Sigmoid colon (tissue), 7 donors: ENCODE measurements around the gene SND1. TPM values are rescaled to one million over a fixed set of nuclear protein-coding genes. Genes with fewer than 3 reads are reported as not detected.

Experiments used
- DNase-seq: peaks from one replicate; pipeline ENCODE4 v3.0.0-alpha.2; 2019
- H3K27ac ChIP-seq, 4 donors: fragments of 200-600 bp; sonication (generic); one replicate each; pipeline ENCODE4 v1.5.1; 2016 to 2019; ENCODE audit warnings: mild to moderate bottlenecking in 1 of 4
- H3K27me3 ChIP-seq, 3 donors: fragments of 200-600 bp; sonication (generic); one replicate each; pipeline ENCODE4 v1.5.1; 2019; ENCODE audit warnings: mild to moderate bottlenecking in 1 of 3
- H3K36me3 ChIP-seq, 4 donors: fragments of 200-600 bp; sonication (generic); one replicate each; pipeline ENCODE4 v1.5.1; 2016 to 2019
- H3K4me1 ChIP-seq, 4 donors: fragments of 200-600 bp; sonication (generic); one replicate each; pipeline ENCODE4 v1.5.1; 2017 to 2019
- H3K4me3 ChIP-seq, 4 donors: fragments of 200-600 bp; sonication (generic); one replicate each; pipeline ENCODE4 v1.5.1; 2017 to 2019; ENCODE audit warnings: mild to moderate bottlenecking in 2 of 4, moderate library complexity in 1 of 4
- H3K9me3 ChIP-seq, 4 donors: fragments of 200-600 bp in 3 of 4; sonication (generic) in 3 of 4; one replicate each; pipeline versions ENCODE4 v1.5.1 to v1.6.1; 2013 to 2019
- EP300 ChIP-seq, 4 donors: sonication (generic); formaldehyde crosslinking; IDR thresholded peaks; one replicate each; pipeline ENCODE4 v1.6.1; 2017; ENCODE audit warnings: antibody characterized with exemption in 4 of 4
- POLR2A ChIP-seq, 2 donors: fragments of 450-650 bp; IDR thresholded peaks; one replicate each; pipeline ENCODE4 v1.6.1; 2016; ENCODE audit warnings: antibody characterized with exemption in 2 of 2, mild to moderate bottlenecking in 2 of 2, moderate library complexity in 2 of 2
- POLR2AphosphoS5 ChIP-seq, 4 donors: sonication (generic); formaldehyde crosslinking; IDR thresholded peaks; one replicate each; pipeline ENCODE4 v1.6.1; 2017; ENCODE audit warnings: antibody characterized with exemption in 4 of 4
- whole genome bisulfite sequencing, 2 donors: extraction: QIAGEN DNeasy Blood & Tissue Kit; methylation state at CpG; one replicate each; pipeline ENCODE4 v1.1.7; 2013; 5-methylcytosine and 5-hydroxymethylcytosine counted together
- intact Hi-C: fragments of 100-400 bp; cut with DNase I; formaldehyde crosslinking; loops from one replicate; pipeline ENCODE4 v1.15.1; 2023
- polyA plus RNA-seq, 3 donors: library from polyadenylated mRNA; stranded (reverse); fragments of 200-250 nt; gene quantifications; one replicate each; pipeline ENCODE4 v1.2.3, GENCODE V29; 2013
- total RNA-seq, 4 donors: library from RNA; depleted of rRNA; stranded (reverse); fragments of >200 nt; gene quantifications; one replicate each; pipeline ENCODE4 v1.1.0, GENCODE V29; 2016
- TF ChIP-seq, protein P1 (sequence below), 4 experiments: fragments of 450-650 bp in 3 of 4; fragments of 200-600 bp in 1 of 4; IDR thresholded peaks; one replicate each; pipeline ENCODE4 v1.5.1; 2016 to 2019; ENCODE audit warnings: antibody characterized with exemption in 4 of 4, mild to moderate bottlenecking in 3 of 4, moderate library complexity in 2 of 4
- donor health status: healthy with polysubstance abuse.
- donor health status: Bipolar disorder and iron deficiency.
- donor health status: healthy.

SND1 gene
- total and polyA plus RNA-seq, 7 donors: 30.6 to 93.4 (median 71.3) TPM

- H3K27ac ChIP-seq: no peak overlapping the region
- H3K4me3 ChIP-seq: no peak overlapping the region
- no peaks in the 10 kb centered on the region for H3K27me3 ChIP-seq
- peak; percentile 89 for DNase-seq
- H3K36me3 ChIP-seq: peaks cover 6 to 48% (median 8%) of the 10 kb centered on the region in 4 donors
- 99 to 100% methylated on average over 1 of the region's 1 CpG for WGBS, 2 donors
- intact Hi-C loops: loop anchor here (1.0 to 5.0 kb wide), 3 partner anchors 324 to 501 kb away; partner anchors contain the start of gene LRRC4
- peaks cover 0 to 13% (median 4%) of the 10 kb centered on the region in 4 donors for H3K4me1 ChIP-seq
- peaks cover 0 to 3% (median 0%) of the 10 kb centered on the region in 4 donors for H3K9me3 ChIP-seq
- peak in 1 of 4 donors; percentile 9 for TF ChIP-seq POLR2AphosphoS5 (IDR thresholded peaks at IDR 0.05)
- TF ChIP-seq, protein P1, sequence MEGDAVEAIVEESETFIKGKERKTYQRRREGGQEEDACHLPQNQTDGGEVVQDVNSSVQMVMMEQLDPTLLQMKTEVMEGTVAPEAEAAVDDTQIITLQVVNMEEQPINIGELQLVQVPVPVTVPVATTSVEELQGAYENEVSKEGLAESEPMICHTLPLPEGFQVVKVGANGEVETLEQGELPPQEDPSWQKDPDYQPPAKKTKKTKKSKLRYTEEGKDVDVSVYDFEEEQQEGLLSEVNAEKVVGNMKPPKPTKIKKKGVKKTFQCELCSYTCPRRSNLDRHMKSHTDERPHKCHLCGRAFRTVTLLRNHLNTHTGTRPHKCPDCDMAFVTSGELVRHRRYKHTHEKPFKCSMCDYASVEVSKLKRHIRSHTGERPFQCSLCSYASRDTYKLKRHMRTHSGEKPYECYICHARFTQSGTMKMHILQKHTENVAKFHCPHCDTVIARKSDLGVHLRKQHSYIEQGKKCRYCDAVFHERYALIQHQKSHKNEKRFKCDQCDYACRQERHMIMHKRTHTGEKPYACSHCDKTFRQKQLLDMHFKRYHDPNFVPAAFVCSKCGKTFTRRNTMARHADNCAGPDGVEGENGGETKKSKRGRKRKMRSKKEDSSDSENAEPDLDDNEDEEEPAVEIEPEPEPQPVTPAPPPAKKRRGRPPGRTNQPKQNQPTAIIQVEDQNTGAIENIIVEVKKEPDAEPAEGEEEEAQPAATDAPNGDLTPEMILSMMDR (IDR thresholded peaks at IDR 0.05): peak; percentile 66 to 75 (median 70)
- no peak for TF ChIP-seq POLR2A (IDR thresholded peaks at IDR 0.05)
- no peak for TF ChIP-seq EP300 (IDR thresholded peaks at IDR 0.05)
Measured at GRCh38 chr7:127708788-127709187, 56.8 kb downstream of the SND1 start.

DNA sequence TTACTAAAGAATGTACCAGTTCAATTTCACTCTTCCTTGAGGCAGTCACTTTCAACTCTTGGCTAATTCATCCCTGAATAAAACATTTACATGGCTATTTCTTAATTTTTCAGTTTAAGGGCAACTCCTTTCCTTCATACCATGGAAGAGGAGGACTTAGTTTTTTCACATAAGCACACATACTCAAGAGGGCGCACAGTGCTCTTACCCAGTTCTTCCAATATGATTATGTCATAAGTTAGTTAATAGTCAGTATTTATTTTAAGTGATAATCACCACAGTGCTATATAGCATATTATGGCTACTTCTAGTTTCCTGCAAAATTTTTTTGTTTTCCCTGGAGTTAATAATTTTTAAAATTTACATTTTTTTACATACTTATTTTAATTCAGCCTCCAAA lies 58.6 kb downstream of the SND1 start:
- WGBS, 2 donors: 99 to 100% methylated on average over 1 of the region's 1 CpG
- Histone ChIP-seq H3K4me1 (peaks cover 0 to 13% (median 4%) of the 10 kb centered on the region in 4 donors), H3K9me3 (peaks cover 0 to 3% (median 0%) of the 10 kb centered on the region in 4 donors), H3K27ac (no peak overlapping the region), H3K27me3 (no peaks in the 10 kb centered on the region), H3K36me3 (peaks cover 0 to 30% (median 0%) of the 10 kb centered on the region in 4 donors), H3K4me3 (no peak overlapping the region)
- intact Hi-C loops: no loop called here
- no peak for DNase-seq
- TF ChIP-seq POLR2AphosphoS5 (IDR thresholded peaks at IDR 0.05) (no peak), EP300 (IDR thresholded peaks at IDR 0.05) (no peak)
- TF ChIP-seq, protein P1 (IDR thresholded peaks at IDR 0.05): no peak

DNA sequence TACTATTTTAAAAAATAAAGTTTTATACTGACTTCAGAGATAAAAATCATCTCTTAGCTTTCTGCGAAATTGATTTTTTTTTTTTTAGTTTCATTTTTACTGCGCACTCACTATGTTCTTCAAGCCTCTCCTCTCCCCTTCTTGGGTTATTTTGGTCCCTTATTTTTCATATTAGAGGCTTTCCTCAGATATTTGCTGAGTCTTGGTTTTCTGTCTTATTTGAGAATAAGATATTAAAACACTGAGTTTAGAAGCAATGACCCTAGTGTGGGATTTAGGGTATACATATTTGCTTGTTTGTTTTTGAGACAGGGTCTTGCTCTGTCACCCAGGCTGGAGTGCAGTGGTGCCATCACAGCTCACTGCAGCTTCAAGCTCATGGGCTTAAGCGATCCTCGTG lies 59.9 kb downstream of the SND1 start:
- no peak for DNase-seq
- H3K27me3 ChIP-seq: no peaks in the 10 kb centered on the region
- no peak for TF ChIP-seq POLR2A (IDR thresholded peaks at IDR 0.05)
- TF ChIP-seq POLR2AphosphoS5 (IDR thresholded peaks at IDR 0.05): no peak
- TF ChIP-seq EP300 (IDR thresholded peaks at IDR 0.05): no peak
- TF ChIP-seq, protein P1 (IDR thresholded peaks at IDR 0.05): no peak
- intact Hi-C loops: no loop called here
- peaks cover 0 to 3% (median 0%) of the 10 kb centered on the region in 4 donors for H3K9me3 ChIP-seq
- no peak overlapping the region for H3K27ac ChIP-seq
- WGBS, 2 donors: 96 to 97% methylated on average over 4 of the region's 4 CpGs
- no peak overlapping the region for H3K4me3 ChIP-seq
- peaks cover 0 to 13% (median 4%) of the 10 kb centered on the region in 4 donors for H3K4me1 ChIP-seq
- peaks cover 0 to 20% (median 0%) of the 10 kb centered on the region in 4 donors for H3K36me3 ChIP-seq

DNA sequence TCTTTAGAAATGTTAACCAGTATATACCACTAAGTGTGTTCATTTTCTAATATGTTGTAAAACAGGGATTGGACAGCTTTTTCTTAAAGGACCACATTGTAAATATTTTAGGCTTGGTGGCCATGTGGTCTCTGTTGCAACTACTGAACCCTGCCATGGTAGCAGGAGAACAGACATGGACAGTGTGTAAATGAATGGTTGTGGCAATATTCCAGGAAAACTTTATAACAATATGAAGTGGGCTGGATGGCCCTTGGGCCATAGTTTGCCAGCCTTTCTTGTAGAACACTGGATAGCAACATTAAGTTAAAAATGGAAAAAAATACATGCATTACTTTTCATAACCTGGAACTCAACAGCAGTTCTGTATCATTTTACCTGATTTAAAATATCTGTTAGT lies 61.0 kb downstream of the SND1 start:
- no peak overlapping the region for H3K27ac ChIP-seq
- intact Hi-C loops: no loop called here
- no peak for DNase-seq

More for the DNA sequence above, 61.0 kb downstream of the SND1 start:
- no peak overlapping the region for H3K4me3 ChIP-seq
- peaks cover 0 to 18% (median 0%) of the 10 kb centered on the region in 4 donors for H3K36me3 ChIP-seq
- H3K9me3 ChIP-seq: peaks cover 0 to 3% (median 0%) of the 10 kb centered on the region in 4 donors
- TF ChIP-seq POLR2AphosphoS5 (IDR thresholded peaks at IDR 0.05) (no peak), POLR2A (IDR thresholded peaks at IDR 0.05) (no peak), EP300 (IDR thresholded peaks at IDR 0.05) (no peak)
- TF ChIP-seq, protein P1 (IDR thresholded peaks at IDR 0.05): no peak
- H3K4me1 ChIP-seq: peaks cover 0 to 11% (median 3%) of the 10 kb centered on the region in 4 donors
- no peaks in the 10 kb centered on the region for H3K27me3 ChIP-seq
